Brain pericyte (primary cell): Measurements from ENCODE around the gene SHD.
"Not testable (repeated sequence)": the region's sequence is repeated elsewhere in the genome, so short reads cannot be mapped to it uniquely, and the experiment has no call there.

Source experiments
- DNase-seq: peaks from one replicate; pipeline ENCODE4 v3.0.0-alpha.2; 2012; ENCODE audit warnings: low read depth, low spot score

SHD gene

GRCh38 chr19:4267101-4267900, 11.8 kb upstream of the SHD start:
- DNase-seq = no peak

GRCh38 chr19:4267901-4268815, 10.9 kb upstream of the SHD start:
- no peak for DNase-seq

GRCh38 chr19:4268816-4269430, 10.1 kb upstream of the SHD start:
- no peak for DNase-seq

GRCh38 chr19:4272894-4273293, 6.2 kb upstream of the SHD start:
- DNase-seq = no peak

GRCh38 chr19:4274321-4274686, 4.8 kb upstream of the SHD start:
- not testable (repeated sequence) for DNase-seq

- no peak for DNase-seq
These were observed 1.8 kb upstream of the SHD start for GRCh38 chr19:4277191-4277696.

- no peak for DNase-seq
These were observed 1.1 kb upstream of the SHD start for GRCh38 chr19:4278010-4278409.

GRCh38 chr19:4279267-4279529, 132 bp downstream of the SHD start:
- DNase-seq = no peak

GRCh38 chr19:4279530-4280422, 710 bp downstream of the SHD start:
- no peak for DNase-seq

GRCh38 chr19:4284176-4284958, 5.3 kb downstream of the SHD start:
- no peak for DNase-seq

GRCh38 chr19:4284974-4285373, 5.9 kb downstream of the SHD start:
- DNase-seq = no peak

GRCh38 chr19:4286141-4286540, 7.1 kb downstream of the SHD start:
- not testable (repeated sequence) for DNase-seq

GRCh38 chr19:4288091-4288777, 9.2 kb downstream of the SHD start:
- no peak for DNase-seq

- DNase-seq = no peak
These were observed 12.2 kb downstream of the SHD start for GRCh38 chr19:4291184-4291732.

- no peak for DNase-seq
These were observed 13.4 kb downstream of the SHD start for GRCh38 chr19:4292515-4292914.

GRCh38 chr19:4294389-4294788, 15.3 kb downstream of the SHD start:
- no peak for DNase-seq

- DNase-seq = no peak
These were observed 17.1 kb downstream of the SHD start for GRCh38 chr19:4295972-4296771.

GRCh38 chr19:4297901-4298809, 19.1 kb downstream of the SHD start:
- no peak for DNase-seq
